Karpas-422 (cell line): ENCODE results near the gene CCNDBP1. TPM values are rescaled to one million over a fixed set of nuclear protein-coding genes. Genes with fewer than 3 reads are reported as not detected.
A peak's percentile ranks its signal among the peaks of the same experiment; 100 is the strongest.

ENCODE experiments used
- DNase-seq: peaks from one replicate; pipeline ENCODE4 v3.0.0-alpha.2; 2015
- H2AFZ ChIP-seq: fragments of 200-600 bp; sonication (generic); 2 replicates; pipeline ENCODE4 v1.6.1; 2014; ENCODE audit warnings: antibody characterized with exemption, low read length, mixed read lengths
- H3K27ac ChIP-seq: fragments of 200-600 bp; sonication (generic); 2 replicates; pipeline ENCODE4 v1.5.1; 2014; ENCODE audit warnings: mild to moderate bottlenecking, low read length, moderate library complexity
- H3K27me3 ChIP-seq: fragments of 200-600 bp; sonication (generic); 2 replicates; pipeline ENCODE4 v1.6.1; 2014; ENCODE audit warnings: low read length, mixed read lengths
- H3K36me3 ChIP-seq: fragments of 200-600 bp; sonication (generic); 2 replicates; pipeline ENCODE4 v1.6.1; 2014; ENCODE audit warnings: low read length, mixed read lengths; ENCODE audit not compliant: insufficient read depth
- H3K4me1 ChIP-seq: fragments of 200-600 bp; sonication (generic); 2 replicates; pipeline ENCODE4 v1.6.1; 2014; ENCODE audit warnings: mild to moderate bottlenecking, low read length, mixed read lengths
- H3K4me2 ChIP-seq: fragments of 200-600 bp; sonication (generic); 2 replicates; pipeline ENCODE4 v1.6.1; 2014; ENCODE audit warnings: low read length, low read depth, mild to moderate bottlenecking; ENCODE audit not compliant: poor library complexity, severe bottlenecking
- H3K4me3 ChIP-seq: fragments of 200-600 bp; sonication (generic); 2 replicates; pipeline ENCODE4 v1.5.1; 2014; ENCODE audit warnings: mild to moderate bottlenecking, antibody characterized with exemption, low read length, mixed read lengths
- H3K79me2 ChIP-seq: fragments of 200-600 bp; sonication (generic); 2 replicates; pipeline ENCODE4 v1.6.1; 2014; ENCODE audit warnings: mild to moderate bottlenecking, low read length, mixed read lengths
- H3K9ac ChIP-seq: fragments of 200-600 bp; sonication (generic); 2 replicates; pipeline ENCODE4 v1.6.0; 2014; ENCODE audit warnings: low read length
- H3K9me2 ChIP-seq: fragments of 200-600 bp; sonication (generic), shearing (Covaris generic); replicated peaks from 2 replicates; pipeline ENCODE4 v1.6.0; 2014; ENCODE audit warnings: mild to moderate bottlenecking, low read length, moderate library complexity; ENCODE audit not compliant: insufficient read depth
- H3K9me3 ChIP-seq: fragments of 300-700, 200-600 bp; sonication (generic); 2 replicates; pipeline ENCODE4 v1.6.1; 2014; ENCODE audit warnings: low read length, mixed read lengths
- H4K20me1 ChIP-seq: fragments of 200-600 bp; sonication (generic); 2 replicates; pipeline ENCODE4 v1.6.1; 2014; ENCODE audit warnings: mild to moderate bottlenecking, antibody characterized with exemption, low read length, low read depth; ENCODE audit not compliant: insufficient read depth
- total RNA-seq: library from RNA; depleted of rRNA; stranded (reverse); fragments of >200 nt; shearing (Covaris generic); gene quantifications from 2 replicates; pipeline ENCODE4 v1.2.3, GENCODE V29; 2014; ENCODE audit warnings: low replicate concordance; rRNA removed

CCNDBP1 gene, protein sequence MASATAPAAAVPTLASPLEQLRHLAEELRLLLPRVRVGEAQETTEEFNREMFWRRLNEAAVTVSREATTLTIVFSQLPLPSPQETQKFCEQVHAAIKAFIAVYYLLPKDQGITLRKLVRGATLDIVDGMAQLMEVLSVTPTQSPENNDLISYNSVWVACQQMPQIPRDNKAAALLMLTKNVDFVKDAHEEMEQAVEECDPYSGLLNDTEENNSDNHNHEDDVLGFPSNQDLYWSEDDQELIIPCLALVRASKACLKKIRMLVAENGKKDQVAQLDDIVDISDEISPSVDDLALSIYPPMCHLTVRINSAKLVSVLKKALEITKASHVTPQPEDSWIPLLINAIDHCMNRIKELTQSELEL
- 119 and 130 TPM in 2 replicates for total RNA-seq

GRCh38 chr15:43185157-43186002 lies at the start of gene CCNDBP1:
Gene CCNDBP1, plus strand, starts transcription at chr15:43185403. Its CDS starts 96 bp downstream, at chr15:43185499.
- H4K20me1 ChIP-seq: no peaks in the 10 kb centered on the region
- no peaks in the 10 kb centered on the region for H3K9me3 ChIP-seq
- H3K79me2 ChIP-seq: peaks cover 24% of the 10 kb centered on the region
- peak within 1 kb of the TSS; percentile 79 for H2AFZ ChIP-seq
- no peaks in the 10 kb centered on the region for H3K27me3 ChIP-seq
- H3K27ac ChIP-seq: peak within 1 kb of the TSS; percentile 77
- peak within 1 kb of the TSS; percentile 99 for H3K4me2 ChIP-seq
- H3K9ac ChIP-seq: peak within 1 kb of the TSS; percentile 90
- H3K4me3 ChIP-seq: peak within 1 kb of the TSS; percentile 99
- peaks cover 28% of the 10 kb centered on the region; the same call in 1 of the 2 replicates for H3K36me3 ChIP-seq
- H3K9me2 ChIP-seq: no peaks in the 10 kb centered on the region
- H3K4me1 ChIP-seq: peaks cover 15% of the 10 kb centered on the region
- DNase-seq: peak; percentile 98

DNA sequence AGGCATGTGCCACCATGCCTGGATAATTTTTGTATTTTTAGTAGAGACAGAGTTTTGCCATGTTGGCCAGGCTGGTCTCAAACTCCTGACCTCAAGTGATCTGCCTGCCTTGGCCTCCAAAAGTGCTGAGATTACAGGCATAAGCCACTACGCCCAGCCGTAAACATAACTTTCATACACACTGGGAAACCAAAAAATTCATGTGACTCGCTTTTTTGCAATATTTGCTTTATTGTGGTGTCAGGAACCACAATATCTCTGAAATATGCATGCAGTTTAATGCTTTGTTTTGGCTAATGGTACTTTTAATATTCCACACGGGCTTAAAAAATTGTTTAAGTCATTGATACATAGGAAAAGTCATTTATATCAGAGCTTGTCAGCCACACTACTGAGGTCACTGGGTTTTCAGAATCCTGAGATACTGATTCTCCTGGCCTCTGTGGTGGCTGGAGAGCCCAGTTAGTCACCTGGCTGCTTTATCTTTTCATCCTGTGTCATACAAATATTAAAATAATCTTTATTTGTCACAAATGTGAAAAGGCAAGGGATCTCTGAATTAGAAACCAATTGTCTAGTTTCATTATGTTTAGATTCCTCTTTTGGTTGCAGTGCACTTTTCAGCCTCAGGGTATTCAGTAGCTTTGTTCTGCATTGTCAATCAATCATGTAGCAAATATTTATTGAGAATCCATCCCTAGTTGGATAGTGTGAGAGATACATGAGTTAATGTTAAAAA lies 41.8 kb upstream of the CCNDBP1 start:
- no peak overlapping the region for H3K4me3 ChIP-seq
- H3K9ac ChIP-seq: no peak overlapping the region
- no peaks in the 10 kb centered on the region for H3K9me2 ChIP-seq
- peak overlapping the region; percentile 48 for H3K27ac ChIP-seq
- peaks cover 17% of the 10 kb centered on the region for H3K79me2 ChIP-seq
- H2AFZ ChIP-seq: no peak overlapping the region
- H3K4me1 ChIP-seq: peaks cover 19% of the 10 kb centered on the region
- peak overlapping the region; percentile 0 for H3K4me2 ChIP-seq
- no peaks in the 10 kb centered on the region for H3K9me3 ChIP-seq
- peaks cover 50% of the 10 kb centered on the region; the same call in 1 of the 2 replicates for H3K36me3 ChIP-seq
- peak; percentile 47 for DNase-seq
- no peaks in the 10 kb centered on the region for H4K20me1 ChIP-seq
- no peaks in the 10 kb centered on the region for H3K27me3 ChIP-seq

- no peaks in the 10 kb centered on the region for H4K20me1 ChIP-seq
- no peaks in the 10 kb centered on the region for H3K9me2 ChIP-seq
- H3K36me3 ChIP-seq: peaks cover 46% of the 10 kb centered on the region; the same call in 1 of the 2 replicates
- no peak overlapping the region for H3K9ac ChIP-seq
- H3K27ac ChIP-seq: peak overlapping the region; percentile 48
- DNase-seq: peak; percentile 52
- no peak overlapping the region for H3K4me2 ChIP-seq
- no peak overlapping the region for H2AFZ ChIP-seq
- H3K27me3 ChIP-seq: no peaks in the 10 kb centered on the region
- no peak overlapping the region for H3K4me3 ChIP-seq
- peaks cover 17% of the 10 kb centered on the region for H3K79me2 ChIP-seq
- no peaks in the 10 kb centered on the region for H3K9me3 ChIP-seq
- H3K4me1 ChIP-seq: peaks cover 19% of the 10 kb centered on the region
Observed at GRCh38 chr15:43144512-43144911, 40.7 kb upstream of the CCNDBP1 start.

DNA sequence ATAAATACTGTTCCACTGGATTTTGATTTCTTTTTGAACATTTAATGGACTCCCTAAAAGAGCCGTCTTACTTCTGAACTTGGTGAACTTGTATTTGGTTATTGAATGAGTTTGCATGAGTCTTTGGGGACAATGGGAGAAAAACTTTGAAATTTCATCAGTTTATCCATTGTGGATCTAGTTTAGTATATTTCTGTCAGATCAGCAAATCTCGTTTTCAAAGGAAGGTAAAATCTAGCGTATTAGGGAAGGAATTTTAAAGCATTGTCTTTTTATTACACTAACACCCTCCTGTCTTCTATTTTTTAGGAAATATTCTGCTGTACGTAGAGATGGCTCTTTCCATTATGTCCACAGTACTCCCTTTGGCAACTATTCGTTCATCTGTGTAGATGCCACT lies 39.0 kb upstream of the CCNDBP1 start:
- Histone ChIP-seq H4K20me1 (no peaks in the 10 kb centered on the region), H2AFZ (no peak overlapping the region), H3K4me1 (peaks cover 19% of the 10 kb centered on the region), H3K4me2 (no peak overlapping the region), H3K79me2 (peaks cover 22% of the 10 kb centered on the region), H3K9ac (no peak overlapping the region), H3K9me2 (no peaks in the 10 kb centered on the region), H3K27ac (no peak overlapping the region), H3K27me3 (no peaks in the 10 kb centered on the region), H3K4me3 (no peak overlapping the region), H3K9me3 (no peaks in the 10 kb centered on the region), H3K36me3 (peaks cover 42% of the 10 kb centered on the region)
- no peak for DNase-seq

DNA sequence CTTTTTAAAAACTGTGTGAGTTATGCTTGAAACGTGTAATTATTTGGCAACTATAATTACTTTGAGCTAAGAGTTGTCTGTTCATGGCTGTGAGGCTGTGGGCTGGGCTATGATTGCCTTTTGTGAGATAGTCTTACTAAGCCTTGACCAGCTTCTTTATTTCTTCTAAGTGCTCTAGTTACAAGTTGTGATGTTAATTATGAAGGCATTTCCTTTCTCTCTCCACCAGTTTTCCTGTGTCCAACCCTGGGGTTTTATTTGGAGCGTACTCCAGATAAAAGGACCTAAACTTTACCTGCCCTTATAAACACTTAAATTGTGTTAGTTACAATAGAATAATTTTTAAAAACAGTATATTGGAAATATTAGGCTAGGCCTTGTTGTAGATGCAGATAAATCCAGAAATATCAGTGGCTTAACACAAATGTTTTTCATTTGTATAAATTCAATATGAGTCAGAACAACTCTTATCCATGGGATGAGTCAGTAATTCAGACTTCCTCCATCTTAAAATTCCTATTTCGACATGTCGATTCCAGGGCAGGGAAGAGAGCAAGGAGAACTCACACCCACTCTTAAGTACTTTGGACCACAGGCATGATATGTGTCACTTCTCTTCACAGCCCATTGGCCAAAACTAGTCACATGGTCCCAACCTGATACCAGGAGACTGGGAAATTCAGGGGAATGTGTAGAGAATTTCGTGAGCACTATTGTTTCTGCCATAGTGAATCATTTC lies 34.8 kb upstream of the CCNDBP1 start:
- H3K4me1 ChIP-seq: no peaks in the 10 kb centered on the region
- peaks cover 11% of the 10 kb centered on the region for H3K79me2 ChIP-seq
- no peak overlapping the region for H2AFZ ChIP-seq
- H3K4me2 ChIP-seq: no peak overlapping the region
- H3K36me3 ChIP-seq: peaks cover 70% of the 10 kb centered on the region
- DNase-seq: no peak
- no peaks in the 10 kb centered on the region for H4K20me1 ChIP-seq
- H3K9me2 ChIP-seq: no peaks in the 10 kb centered on the region
- H3K9me3 ChIP-seq: no peaks in the 10 kb centered on the region
- no peak overlapping the region for H3K27ac ChIP-seq
- no peak overlapping the region for H3K9ac ChIP-seq
- no peak overlapping the region for H3K4me3 ChIP-seq
- H3K27me3 ChIP-seq: no peaks in the 10 kb centered on the region

DNA sequence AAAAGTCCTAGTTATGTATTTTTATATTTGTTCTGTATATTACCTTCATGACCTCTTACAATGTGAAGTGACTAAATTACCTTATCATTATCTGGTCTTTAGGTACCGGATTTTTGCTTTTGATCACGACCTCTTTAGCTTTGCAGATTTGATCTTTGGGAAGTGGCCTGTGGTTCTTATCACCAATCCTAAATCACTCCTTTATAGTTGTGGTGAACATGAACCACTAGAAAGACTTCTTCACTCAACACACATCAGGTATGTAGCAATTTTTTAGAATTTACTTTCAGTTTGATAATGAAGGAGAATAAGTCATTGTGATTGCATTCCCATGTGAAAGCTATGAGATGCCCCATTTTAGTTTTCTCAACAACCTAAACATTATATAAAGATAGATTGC lies 33.5 kb upstream of the CCNDBP1 start:
- Histone ChIP-seq H4K20me1 (no peaks in the 10 kb centered on the region), H2AFZ (no peak overlapping the region), H3K27me3 (no peaks in the 10 kb centered on the region), H3K9ac (no peak overlapping the region), H3K4me1 (no peaks in the 10 kb centered on the region), H3K27ac (no peak overlapping the region), H3K9me3 (no peaks in the 10 kb centered on the region), H3K4me2 (no peak overlapping the region), H3K79me2 (peaks cover 5% of the 10 kb centered on the region), H3K4me3 (no peak overlapping the region), H3K9me2 (no peaks in the 10 kb centered on the region), H3K36me3 (peaks cover 68% of the 10 kb centered on the region)
- no peak for DNase-seq

GRCh38 chr15:43153269-43153668 lies 31.9 kb upstream of the CCNDBP1 start:
- no peak for DNase-seq
- Histone ChIP-seq H3K9me2 (no peaks in the 10 kb centered on the region), H4K20me1 (no peaks in the 10 kb centered on the region), H3K36me3 (peaks cover 76% of the 10 kb centered on the region), H3K4me1 (no peaks in the 10 kb centered on the region), H3K27me3 (no peaks in the 10 kb centered on the region), H3K4me3 (no peak overlapping the region), H3K27ac (no peak overlapping the region), H2AFZ (no peak overlapping the region), H3K9ac (no peak overlapping the region), H3K79me2 (peaks cover 16% of the 10 kb centered on the region), H3K9me3 (no peaks in the 10 kb centered on the region), H3K4me2 (no peak overlapping the region)
